Lung (tissue), 4 donors: ENCODE data around the gene ZNF285. TPM values are rescaled to one million over a fixed set of nuclear protein-coding genes. Genes with fewer than 3 reads are reported as not detected.

Experiments used
- polyA plus RNA-seq, 2 donors: library from polyadenylated mRNA; stranded (reverse); fragments of 200-250 nt; gene quantifications; one replicate each; pipeline ENCODE4 v1.2.1, GENCODE V29; 2013
- total RNA-seq, 2 donors: library from RNA; depleted of rRNA in 1 of 2; stranded (reverse); fragments of >200 nt in 1 of 2; gene quantifications; one replicate each; pipeline ENCODE4 v1.2.1, GENCODE V29; 2014 to 2021
- donor health status: Bipolar disorder and iron deficiency.
- donor health status: healthy.
- donor health status: DM: yes; HTN: yes; CAD: no.

ZNF285 gene
- total and polyA plus RNA-seq, 4 donors: 0.56 to 6.4 (median 1.0) TPM

Other genes starting within 250 kb of the ZNF285 start
- gene ZNF226, start 236.5 kb downstream of the ZNF285 start, total RNA-seq: 10 to 100 TPM; 18.4 to 34.4 TPM
- gene ZNF226, start 236.5 kb downstream of the ZNF285 start, polyA plus RNA-seq: 10 to 100 TPM; 11.4 to 12.3 TPM
- 10 to 100 TPM; 15.1 to 41.5 TPM for gene ZNF227, start 189.1 kb downstream of the ZNF285 start, total RNA-seq
- 1 to 10 TPM; 2.7 to 4.9 TPM for gene ZNF227, start 189.1 kb downstream of the ZNF285 start, polyA plus RNA-seq
- 1 to 10 TPM in 1 of 2 donors, under 1 TPM in 1; 0.40 to 2.5 TPM for gene ZNF233, start 141.7 kb downstream of the ZNF285 start, total RNA-seq
- gene ZNF233, start 141.7 kb downstream of the ZNF285 start, polyA plus RNA-seq: under 1 TPM; 0.10 to 0.32 TPM
- gene ZNF235, start 96.6 kb downstream of the ZNF285 start, total RNA-seq: 10 to 100 TPM in 1 of 2 donors, 1 to 10 TPM in 1; 4.7 to 18.9 TPM
- 1 to 10 TPM; 1.6 to 2.8 TPM for gene ZNF235, start 96.6 kb downstream of the ZNF285 start, polyA plus RNA-seq
- 10 to 100 TPM in 1 of 2 donors, 1 to 10 TPM in 1; 4.1 to 11.3 TPM for gene ZNF112, start 44.9 kb downstream of the ZNF285 start, total RNA-seq
- 1 to 10 TPM; 1.0 to 1.1 TPM for gene ZNF112, start 44.9 kb downstream of the ZNF285 start, polyA plus RNA-seq
- 1 to 10 TPM; 4.1 to 7.0 TPM for gene ZNF229, start 46.9 kb upstream of the ZNF285 start, total RNA-seq
- under 1 TPM; 0.49 to 0.81 TPM for gene ZNF229, start 46.9 kb upstream of the ZNF285 start, polyA plus RNA-seq
- 10 to 100 TPM in 1 of 2 donors, 1 to 10 TPM in 1; 9.8 to 12.7 TPM for gene ZNF180, start 98.9 kb upstream of the ZNF285 start, total RNA-seq
- gene ZNF180, start 98.9 kb upstream of the ZNF285 start, polyA plus RNA-seq: 1 to 10 TPM; 3.0 to 4.0 TPM
- not detected for gene CEACAM20, start 128.1 kb upstream of the ZNF285 start, total RNA-seq
- gene CEACAM20, start 128.1 kb upstream of the ZNF285 start, polyA plus RNA-seq: not detected
- not detected for gene IGSF23, start 212.0 kb upstream of the ZNF285 start, total RNA-seq
- not detected for gene IGSF23, start 212.0 kb upstream of the ZNF285 start, polyA plus RNA-seq
- 10 to 100 TPM; 26.5 to 46.4 TPM for gene PVR, start 242.3 kb upstream of the ZNF285 start, total RNA-seq
- gene PVR, start 242.3 kb upstream of the ZNF285 start, polyA plus RNA-seq: 10 to 100 TPM; 26.4 to 51.6 TPM